ENCODE data around the gene TBX5.

The TBX5 gene

DNA sequence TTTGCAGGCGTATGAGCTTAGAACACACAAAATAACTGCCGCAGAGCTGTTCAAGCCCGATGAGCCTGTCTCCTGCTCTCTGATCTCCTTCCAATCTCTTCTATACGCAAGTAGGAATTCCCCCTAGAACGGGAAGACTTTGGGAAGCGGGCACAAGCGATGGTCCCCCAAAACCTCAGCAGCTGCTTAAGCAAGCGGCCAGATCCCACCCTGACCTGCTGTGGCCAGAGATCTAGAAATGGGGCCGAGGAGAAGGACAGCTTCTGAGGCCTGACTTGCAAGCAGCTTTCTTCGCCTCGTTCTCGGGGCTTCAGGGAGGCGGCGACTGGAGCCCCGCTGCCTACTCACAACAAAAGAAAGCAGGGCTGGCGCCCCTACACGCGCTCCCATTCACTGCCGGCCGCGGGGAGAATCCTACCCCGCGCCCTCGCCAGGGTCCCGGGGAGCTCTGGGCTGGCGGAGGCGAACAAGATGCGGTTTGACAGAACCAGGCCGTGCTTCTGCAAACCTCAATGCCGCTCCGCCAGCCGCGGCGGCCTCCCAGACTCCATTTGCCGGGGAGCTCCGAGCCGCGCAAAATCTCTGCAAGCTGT lies 922 bp downstream of the TBX5 start:
- DNase-seq = no peak

DNA sequence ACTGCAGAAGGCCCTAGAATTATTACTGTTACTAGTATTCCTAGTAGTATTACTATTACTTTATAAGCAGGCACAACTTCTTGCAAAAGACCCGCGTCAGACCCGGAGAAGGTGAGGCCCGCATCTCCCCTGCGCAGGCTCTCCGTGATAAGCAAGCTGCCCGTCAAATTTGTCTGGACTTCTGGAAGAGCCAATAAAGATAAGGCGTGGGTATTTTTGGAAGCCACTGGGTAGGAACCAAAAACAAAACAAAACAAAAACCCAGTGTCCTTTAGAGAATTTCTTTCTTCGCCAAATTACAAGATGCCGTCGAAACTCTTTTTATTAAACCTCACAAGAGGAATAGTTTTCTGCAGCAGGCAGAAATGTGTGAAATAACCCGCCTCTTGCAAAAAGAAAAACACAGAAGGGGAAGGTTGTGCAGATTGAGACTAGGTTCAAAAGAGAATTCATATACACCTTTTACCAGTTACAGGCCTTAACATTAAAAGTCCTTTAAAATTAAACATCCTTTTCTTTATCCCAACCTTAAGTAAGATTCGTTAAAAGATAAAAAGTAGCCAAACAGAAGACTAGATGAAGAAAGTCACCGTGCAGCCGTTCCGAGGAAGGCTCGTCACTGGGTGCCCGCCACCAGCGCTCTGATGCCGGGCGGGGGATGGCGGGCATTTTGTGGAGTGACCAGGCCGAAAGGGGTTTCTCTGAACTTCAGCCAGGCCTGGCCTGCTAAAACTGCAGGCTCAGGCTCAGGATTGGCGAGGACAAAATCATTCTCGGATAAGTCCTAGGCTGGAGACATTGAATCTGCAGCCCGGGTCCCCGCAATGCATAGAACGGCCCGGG lies 1.6 kb downstream of the TBX5 start:
- DNase-seq = no peak

DNA sequence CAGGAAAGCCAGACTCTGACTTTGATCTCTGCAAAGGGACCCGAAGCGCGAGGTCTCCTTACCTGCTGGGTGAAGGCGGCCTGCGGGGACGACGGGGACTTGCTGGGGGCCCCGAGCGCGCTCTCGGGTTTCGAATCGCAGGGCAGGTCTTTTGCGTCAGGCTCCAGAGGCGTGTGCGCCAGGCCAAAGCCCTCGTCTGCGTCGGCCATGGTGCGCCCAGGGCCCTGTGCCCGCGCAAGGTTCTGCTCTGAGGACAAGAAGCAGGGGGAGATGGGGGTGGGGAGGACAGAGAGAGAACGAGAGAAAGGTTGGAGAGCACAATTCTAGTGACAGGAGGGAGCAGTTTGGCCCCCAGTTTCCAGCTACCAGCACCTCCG lies 2.3 kb downstream of the TBX5 start:
- DNase-seq = no peak

DNA sequence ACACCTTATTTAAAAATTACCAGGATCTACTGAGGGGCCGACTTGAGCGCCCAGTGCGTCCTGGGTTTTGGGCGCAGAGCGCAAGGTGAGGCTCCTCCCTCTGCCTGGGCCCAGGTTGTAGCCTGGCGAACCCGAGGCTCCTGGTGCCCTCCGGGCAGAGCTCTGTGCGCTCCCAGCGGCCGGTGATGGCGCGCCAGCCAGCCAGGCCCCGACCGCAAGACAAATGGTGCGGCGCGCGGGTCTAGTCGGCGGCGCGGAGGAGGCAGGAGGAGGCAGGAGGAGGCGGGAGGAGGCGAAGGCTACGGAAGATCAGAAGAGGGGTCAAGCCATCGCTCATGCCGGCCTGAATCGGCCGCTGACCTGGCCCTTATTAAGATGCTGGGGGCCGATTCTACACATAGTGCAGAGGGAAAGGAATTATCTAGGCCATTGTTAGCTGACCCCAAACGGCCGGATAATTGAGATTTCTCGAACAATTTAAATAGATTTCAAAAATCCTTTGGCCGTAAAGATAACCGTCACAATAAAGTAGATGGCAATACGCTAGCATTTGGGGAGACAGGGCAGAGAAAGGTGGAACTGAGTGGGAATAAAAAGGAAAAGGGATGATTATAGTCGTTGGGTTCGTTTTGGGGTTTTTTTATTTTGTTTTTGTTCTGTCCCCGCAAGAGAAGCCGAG lies 2.8 kb downstream of the TBX5 start:
- DNase-seq = no peak

DNA sequence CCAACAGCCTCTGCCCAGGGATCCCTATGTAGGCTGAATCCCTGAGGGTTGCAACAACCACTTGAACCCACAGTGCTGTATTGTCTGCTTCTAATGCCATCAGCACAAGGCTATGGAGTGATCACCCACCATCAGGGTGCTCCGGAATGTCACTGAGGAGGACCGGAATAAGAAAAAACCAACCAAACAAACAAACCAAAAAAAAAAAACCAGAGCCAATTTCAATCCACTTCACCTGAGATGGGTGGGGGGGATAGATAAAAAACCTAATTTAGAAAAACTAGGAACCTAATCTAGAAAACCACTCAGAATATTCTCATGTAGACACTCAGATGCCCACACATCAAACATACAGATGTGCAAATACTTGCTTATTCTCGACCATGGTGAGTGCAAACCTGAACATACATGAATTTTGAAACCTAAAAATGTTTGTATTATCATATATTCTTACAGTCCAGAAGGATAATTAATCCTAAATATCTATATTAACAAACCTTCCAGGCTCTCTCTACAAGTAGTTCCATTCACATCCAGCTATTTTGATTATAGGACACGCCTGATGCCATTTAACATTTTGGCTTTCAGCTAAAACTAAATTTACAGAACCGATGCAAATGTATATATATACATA lies 3.7 kb downstream of the TBX5 start:
- DNase-seq = no peak

DNA sequence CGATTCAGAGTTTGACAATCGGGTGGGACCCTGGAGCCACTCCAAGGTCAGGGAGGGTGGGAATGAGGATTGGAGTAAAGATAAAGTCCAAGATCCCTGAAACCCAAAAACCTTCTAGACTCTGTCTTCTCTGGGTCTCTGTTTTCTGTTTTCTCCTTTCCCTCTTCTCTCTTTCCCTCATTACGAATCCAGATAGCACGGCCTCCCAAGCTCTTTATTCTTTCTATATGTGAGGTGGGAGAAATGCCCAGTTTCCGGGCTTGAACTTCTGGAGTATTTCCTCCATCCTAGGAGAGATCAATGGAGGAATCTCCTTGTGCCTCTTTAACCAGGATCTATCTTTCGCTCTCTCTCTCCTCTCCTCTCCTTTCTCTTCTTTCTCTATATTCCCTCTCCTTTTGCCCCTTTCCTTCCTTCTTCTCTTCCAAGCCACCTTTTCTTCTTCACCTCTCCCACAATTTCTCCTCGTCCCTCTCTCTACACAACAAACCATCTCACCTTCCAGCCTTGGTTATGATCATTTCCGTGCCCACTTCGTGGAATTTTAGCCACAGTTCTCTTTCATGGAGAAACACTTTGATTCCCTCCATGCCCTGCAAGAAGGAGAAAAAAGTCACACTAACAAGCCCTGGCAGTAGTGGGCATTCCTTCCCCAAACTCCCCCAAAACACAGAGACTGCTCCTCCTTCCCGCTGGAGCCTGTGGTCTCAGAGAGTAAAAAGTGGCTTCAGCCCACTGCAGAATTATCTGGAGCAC lies 4.4 kb downstream of the TBX5 start:
- no peak for DNase-seq

DNA sequence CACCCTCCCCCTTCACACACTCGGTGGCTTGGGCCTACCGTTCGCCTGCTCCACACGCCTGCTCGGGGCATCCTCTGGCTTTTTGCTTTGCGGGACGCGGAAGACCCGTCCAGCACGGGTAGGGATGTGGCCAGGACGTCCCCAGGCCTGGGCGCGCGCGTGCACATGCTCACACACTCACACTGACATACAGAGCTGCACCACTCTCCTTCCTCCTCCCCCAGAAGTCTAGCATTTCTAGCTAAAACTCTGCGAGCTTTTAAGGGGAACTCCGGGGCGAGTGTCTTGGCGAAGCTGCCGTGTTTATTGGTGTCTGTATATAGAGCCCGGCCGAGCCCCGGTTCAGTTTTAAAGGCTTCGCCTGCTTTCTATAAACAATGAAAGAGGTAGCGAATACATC lies 5.0 kb downstream of the TBX5 start:
- DNase-seq = no peak

DNA sequence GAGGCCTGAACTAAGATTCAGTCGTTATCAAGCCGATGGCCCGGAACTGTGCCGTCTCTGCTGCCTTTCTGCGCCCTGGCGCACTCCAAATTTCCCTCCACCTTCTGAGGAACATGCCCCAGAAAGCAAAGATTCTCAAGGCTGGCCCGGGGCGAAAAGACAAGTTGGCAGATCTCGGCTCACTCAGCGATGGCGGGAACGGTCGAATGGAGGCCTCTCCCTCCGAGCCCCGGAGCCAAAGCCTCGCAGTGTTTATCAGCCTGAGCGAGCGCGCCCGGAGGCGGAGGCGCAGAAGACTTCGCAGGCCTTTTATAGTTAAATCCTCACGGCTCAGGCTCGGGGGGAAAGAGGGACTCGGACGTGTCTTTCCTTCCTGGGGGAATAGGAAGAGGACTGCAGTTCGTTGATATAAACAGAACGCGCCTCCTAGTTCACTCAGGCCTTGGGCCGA lies 5.6 kb downstream of the TBX5 start:
- no peak for DNase-seq

DNA sequence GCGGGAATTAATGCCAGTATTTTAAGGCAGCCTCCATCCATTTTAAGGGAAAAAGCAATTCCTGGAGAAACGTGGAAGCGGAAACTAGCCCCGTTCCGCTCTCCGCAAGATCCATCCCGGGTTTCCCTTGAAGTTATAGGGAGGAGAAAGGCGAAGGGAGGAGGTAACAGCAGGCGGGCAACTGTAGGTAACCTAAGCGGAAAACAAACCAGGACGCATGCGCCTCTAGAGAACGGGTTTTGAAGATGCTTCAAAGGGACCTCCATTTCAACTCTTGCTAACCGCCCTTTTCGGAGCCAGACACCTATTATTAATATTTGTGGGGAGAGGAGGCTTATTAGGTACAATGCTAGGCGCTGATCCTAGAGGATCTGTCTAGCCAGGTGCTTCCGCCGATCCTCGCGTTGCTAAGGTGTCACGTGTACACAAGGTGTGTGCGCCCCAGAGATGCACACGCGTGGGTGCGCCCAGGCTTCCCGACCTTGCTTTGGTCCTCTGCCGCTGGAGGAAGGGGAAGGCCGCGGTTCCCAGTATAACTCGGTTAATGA lies 6.2 kb downstream of the TBX5 start:
- peak; percentile 70 for DNase-seq

DNA sequence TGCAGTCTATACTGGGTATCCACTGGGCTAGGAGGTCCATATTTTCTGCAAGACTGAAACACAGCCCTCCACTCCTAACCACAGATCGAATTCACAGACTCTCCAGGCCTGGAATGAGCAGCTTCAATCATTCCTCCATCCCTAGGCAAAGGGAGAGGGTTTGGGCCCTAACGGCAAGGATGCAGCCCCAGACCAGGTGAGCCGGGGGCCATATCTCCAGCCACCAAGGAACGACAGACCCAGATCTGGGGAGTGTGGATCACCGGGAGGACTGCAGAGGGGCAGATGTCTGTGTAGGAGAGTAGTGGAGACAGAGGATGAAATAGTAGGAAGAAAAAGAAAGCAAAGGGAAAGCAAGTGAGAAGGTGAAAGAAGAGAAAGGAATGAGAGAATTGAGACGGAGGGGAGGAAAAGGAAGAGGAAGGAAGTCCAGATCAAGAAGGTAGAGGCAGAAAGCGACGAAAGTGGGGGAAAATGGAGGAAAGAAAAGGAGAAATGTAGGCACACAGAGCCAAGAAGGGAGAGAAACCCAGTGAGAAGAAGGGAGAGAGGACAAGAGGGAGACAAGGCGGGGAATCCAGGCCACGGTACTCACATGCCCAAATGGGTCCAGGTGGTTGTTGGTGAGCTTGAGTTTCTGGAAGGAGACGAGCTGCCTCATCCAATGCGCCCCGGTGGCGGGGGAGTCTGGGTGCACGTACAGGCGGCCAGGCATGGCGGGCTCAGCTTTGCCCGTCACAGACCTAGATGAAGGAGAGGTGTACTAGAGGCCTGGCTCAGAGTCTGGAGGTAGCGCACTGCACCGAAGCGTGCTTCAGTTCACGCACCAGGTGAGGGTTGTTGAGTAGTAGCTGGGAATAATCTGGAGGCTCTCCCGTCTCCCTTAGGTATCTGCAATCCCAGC lies 7.7 kb downstream of the TBX5 start:
- no peak for DNase-seq

DNA sequence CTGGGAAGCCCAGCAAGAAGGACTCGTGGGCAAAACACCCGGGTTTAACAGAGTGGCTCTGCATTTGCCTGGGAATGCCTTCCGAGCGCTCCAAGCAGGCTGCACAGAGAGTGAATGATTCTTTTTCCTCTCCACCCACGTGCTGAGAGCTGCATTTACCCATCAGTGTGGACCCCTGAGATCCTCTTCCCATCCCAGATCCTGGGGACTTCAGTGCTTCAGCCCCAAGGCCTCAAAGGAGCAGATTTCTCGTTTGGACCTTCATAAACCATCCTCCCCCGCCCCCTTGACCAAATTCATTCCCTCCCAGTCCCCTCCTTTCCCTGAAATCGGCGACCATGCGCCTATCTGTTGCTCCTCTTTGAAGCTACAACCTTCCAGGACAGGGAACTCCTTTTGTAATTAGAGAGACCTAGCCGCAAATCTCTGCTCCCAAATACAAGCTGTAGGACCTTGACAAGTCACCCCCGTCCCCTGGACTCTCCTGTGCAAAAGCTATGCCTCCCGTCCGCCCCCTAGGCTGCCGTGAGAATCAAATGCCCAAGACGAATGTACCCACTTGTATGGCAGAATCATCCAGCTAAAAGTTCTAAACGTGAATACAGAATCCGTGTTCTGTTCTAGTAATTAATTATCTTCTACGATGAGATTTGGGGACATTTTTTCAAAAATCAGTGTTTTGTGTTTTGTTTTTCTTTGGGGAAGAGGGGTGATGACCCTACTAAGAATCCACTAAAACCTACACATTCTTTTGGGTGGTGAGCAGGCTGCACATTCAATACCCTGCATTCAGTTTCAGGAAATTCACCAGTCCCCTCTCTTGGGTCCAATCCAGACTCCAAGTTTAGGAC lies 8.8 kb downstream of the TBX5 start:
- no peak for DNase-seq

DNA sequence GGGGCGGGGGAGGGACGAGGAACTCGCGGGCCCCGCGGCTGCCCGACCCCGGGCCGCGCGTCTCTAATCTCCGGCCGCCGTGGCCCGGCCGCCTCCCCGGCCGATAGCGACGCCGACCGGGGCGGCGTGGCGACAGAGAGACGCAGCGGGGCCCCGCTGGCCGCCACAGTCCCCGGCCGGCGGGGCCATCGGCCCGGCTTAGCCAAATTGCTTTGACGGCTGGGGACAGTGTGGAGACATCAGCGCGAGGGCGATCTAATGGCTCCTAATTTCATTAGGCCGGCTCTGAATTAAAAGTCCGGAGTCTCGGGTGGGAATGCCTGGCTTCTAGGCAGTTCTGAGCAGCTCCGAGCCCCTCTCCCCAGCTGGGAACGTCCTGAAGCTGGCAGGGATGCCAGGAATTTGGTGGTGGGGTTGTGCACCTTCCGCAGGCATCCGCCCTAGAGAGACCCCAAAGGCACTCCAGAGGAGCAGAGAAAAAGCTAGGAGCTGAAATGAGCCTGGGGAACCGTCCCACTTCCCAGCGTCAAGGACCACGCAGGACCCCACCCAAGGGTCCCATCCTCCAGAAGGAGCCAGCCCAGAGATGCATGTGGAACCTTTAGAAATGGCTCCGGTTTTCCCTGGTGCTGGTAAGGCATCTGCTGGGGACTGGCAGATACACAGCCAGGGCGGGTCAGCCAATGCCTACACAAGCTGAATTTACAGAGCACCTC lies 9.6 kb downstream of the TBX5 start:
- DNase-seq = no peak

DNA sequence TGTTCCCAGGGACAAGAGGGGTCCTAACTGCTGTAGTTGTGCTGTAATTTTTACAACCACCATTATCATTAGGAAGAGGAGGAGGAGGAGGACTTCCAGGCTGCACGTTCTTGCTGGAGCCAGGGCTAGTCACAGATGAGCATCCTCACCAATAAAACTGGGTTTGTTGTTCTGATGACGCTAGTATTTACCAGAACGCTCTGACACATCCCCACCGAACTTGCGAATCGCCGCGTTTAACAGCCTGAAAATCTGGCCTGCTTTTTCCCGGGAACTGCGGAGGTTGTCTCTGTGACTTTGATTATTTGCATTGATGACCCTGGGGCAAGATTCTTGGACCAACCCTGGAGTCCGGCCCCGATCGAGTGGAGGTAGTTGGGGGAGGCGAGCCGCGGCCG lies 10.2 kb downstream of the TBX5 start:
- no peak for DNase-seq

DNA sequence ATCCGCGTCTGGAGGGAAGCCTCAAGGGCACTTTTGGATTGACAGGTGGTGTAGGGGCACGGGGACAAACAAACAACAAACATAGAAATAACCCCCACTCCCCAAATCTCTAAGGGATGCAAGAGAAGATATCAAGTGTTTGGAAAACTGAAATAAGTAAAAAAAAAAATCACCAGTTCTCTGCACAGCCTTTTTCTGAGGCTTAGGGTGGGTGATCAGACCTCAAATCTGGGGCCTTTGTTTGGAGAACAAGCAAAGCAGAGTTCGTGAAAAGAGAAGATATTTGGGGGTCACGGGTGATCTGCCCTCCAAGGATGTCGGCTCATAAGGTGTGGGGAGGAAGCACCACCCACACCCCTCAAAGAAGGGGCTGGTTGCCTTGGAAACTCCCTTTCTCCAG lies 10.7 kb downstream of the TBX5 start:
- no peak for DNase-seq

DNA sequence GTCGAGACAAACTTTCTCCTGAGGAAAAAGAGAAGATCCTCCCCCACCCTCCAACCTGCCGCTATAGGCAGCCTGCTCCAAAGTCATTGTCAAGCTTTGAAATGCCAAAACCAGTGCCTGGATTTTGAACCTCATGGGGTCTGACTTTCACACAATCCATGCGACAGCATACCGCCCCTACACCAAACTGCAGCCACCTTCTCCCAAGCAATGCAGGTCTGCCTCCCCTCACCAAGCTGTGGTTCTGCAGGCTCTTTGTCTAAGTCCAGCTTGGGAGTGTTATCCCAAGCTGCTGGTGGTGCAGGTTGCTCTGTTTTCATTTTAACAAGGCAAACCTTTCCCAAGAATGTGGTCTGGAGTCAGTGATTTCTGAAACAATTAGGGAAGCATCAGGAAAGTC lies 12.4 kb downstream of the TBX5 start:
- DNase-seq = no peak

DNA sequence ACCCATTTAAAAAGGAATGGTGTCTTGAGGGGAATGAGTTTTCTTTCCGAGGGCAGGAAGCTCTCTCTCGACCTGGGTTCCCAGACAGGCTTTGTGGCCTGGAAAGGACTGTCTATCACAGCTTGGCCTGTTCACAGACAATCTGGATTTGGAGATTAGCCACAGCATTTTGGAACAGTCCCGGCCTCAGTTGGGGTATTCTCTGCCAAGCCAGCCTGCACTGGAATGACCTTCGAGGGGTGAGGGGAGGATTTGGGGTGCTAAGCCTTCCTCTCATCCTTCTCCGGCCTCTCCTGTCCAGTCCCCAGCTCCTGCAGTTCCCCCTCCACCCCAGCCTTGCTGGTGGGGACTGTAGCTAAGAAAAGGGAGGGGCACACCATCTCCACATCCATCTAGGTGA lies 13.0 kb downstream of the TBX5 start:
- DNase-seq = no peak

DNA sequence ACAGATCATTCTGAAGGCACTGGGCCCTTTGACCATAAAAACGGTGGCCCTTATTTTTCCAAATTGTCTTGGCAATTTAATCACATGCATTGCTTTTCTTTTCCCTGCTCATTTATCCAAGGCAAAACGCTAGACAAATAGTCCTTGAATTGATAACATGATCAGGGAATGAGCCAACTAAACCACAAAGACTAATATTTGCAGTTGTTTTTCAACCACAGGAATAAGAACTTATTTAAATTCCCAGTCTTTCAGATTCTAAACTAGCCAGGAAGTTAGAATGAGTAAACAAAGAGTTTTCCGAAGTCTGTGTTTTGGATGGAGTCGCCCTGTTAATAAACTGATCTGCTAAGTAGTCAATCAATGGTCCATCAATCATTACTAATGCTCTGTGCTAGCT lies 14.9 kb downstream of the TBX5 start:
- DNase-seq = no peak

DNA sequence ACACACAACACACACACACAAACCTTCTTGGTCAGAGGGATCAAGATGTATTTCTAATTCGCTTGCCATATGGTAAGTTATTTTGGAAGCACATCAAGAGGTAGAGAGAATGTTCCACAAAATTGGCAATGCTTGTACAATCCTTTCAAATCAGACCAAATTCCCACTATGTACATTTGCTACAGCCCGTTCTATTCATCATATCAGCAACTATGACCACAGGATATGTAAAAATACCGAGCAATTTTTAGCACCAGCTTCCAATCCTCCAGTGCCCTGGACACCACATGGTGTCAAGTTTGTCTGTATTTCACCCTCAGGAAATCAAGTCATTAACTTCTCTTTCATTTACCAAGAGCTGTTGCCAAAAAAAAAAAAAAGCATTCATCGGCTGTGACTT lies 21.2 kb downstream of the TBX5 start:
- no peak for DNase-seq

DNA sequence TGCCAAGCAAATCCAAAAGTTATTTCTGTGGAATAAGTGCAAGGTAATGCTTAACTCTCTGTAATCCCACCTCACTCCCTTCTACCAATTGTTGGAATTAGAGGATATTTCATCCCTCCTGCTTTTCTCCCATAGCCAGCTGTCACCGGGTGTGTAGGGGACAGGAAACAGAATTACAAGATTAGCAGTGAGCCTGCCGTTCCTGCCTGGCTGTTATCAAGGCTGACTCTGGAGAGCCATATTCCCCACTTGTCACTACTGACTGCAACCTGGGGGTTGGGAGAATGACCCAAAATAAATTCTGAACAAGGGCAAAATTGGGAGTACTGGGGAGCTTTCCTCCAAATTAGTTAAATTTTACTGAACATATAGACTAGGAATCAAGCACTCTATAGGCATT lies 24.8 kb downstream of the TBX5 start:
- no peak for DNase-seq

DNA sequence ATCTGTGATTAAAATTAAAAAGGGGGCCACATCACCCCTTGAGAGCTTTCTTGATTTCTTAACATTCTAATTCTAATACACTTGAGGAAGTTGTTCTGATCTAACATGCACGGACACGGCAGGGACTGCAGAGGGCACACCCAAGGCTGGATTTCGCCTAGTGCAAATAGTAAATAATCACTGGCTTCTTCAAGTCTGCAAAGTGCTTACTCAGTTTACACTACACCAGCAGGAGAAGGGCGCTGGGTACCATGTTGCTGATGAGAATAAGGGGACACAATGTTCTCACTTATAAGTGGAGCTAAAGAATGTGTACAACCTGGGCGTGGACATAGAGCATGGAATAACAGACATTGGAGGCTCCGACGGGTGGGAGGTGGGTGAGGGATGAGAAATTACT lies 34.2 kb downstream of the TBX5 start:
- DNase-seq = no peak
